Stimulated activated naive CD8-positive, alpha-beta T cell treated with anti-CD3 and anti-CD28 coated beads, Interleukin-15, Interleukin-2, amounts not matched to agents 100 ng/mL and 50 ng/mL, for 24 hours (primary cell): Measurements from ENCODE around the gene MEI1.

Source experiments
- H3K27ac Mint-ChIP-seq: one replicate; pipeline ENCODE4 v1.8.0; 2021; ENCODE audit warnings: mild to moderate bottlenecking, mixed read lengths
- H3K27me3 Mint-ChIP-seq: one replicate; pipeline ENCODE4 v1.8.0; 2021; ENCODE audit warnings: mixed read lengths
- H3K36me3 Mint-ChIP-seq: one replicate; pipeline ENCODE4 v1.8.0; 2021; ENCODE audit warnings: low read depth, mixed read lengths
- H3K4me1 Mint-ChIP-seq: one replicate; pipeline ENCODE4 v1.8.0; 2021; ENCODE audit warnings: low read depth, mixed read lengths
- H3K4me3 Mint-ChIP-seq: one replicate; pipeline ENCODE4 v1.8.0; 2021; ENCODE audit warnings: mild to moderate bottlenecking, mixed read lengths
- H3K9me3 Mint-ChIP-seq: one replicate; pipeline ENCODE4 v1.8.0; 2021; ENCODE audit warnings: mixed read lengths

Gene MEI1

DNA sequence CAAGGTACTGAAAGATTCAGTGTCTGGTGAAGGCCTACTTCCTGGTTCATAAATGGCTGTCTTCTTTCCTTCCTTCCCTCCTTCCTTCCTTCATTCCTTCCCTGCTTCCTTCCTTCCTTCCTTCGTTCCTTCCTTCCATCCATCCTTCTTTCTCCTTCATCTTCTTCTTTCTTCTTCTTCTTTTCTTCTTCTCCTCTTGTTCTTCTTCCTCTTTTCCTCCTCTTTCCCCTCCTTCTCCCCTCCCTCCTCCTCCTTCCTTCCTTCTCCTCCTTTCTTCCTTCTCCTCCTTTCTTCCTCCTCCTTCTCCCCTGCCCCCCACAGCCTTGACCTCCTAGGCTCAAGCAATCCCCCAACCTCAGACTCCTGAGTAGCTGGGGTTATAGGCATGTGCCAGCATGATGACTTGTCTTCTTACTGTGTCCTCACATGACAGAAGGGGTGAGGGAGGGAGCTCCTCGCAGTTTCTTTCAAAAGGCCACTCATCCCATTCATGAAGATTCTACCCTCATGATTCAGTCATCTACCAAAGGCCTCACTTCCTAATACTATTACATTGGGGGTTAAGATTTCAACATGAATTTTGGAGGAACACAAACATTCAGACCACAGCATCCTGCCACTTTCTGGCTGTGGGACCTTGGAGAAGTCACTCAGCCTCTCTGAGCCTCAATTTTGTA is 78.6 kb downstream of the MEI1 start:
- Mint-ChIP-seq H3K27me3 (no peaks in the 10 kb centered on the region), H3K36me3 (no peaks in the 10 kb centered on the region), H3K4me3 (no peak overlapping the region), H3K9me3 (no peaks in the 10 kb centered on the region), H3K27ac (no peak overlapping the region), H3K4me1 (peaks cover 36% of the 10 kb centered on the region)

DNA sequence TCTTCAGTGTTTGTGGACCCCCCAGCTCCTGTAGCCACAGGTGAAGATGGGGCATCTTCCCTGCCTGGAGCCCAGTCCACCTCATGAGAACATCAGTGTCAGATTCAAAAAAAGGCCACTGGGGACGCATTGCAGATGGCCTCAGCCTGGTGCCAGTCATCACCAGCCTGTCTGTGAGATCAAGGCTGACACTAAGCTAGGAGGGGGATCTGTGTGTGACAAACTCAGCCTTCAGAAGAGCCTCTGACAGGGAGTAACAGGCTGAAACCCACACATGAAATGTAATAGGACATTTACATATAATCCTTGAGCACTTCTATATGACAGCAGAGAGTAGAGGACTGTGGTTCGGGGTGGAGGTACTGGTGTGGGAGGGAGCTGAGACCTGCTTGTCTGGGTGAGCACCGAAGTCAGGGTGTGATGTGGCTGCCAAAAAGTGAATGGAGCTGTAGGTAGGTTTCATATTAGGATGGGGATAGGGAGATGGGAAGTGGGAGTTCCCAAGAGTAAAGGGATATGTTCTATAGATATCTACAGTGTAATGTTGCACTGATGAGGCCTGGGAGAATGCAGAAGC is 80.7 kb downstream of the MEI1 start:
- Mint-ChIP-seq H3K27ac (peak overlapping the region; percentile 97), H3K36me3 (peaks cover 4% of the 10 kb centered on the region), H3K4me1 (peaks cover 44% of the 10 kb centered on the region), H3K9me3 (no peaks in the 10 kb centered on the region), H3K4me3 (peak overlapping the region; percentile 72), H3K27me3 (no peaks in the 10 kb centered on the region)

- Mint-ChIP-seq H3K36me3 (peaks cover 4% of the 10 kb centered on the region), H3K4me1 (peaks cover 44% of the 10 kb centered on the region)
These were observed 81.6 kb downstream of the MEI1 start for GRCh38 chr22:41780746-41781505.

DNA sequence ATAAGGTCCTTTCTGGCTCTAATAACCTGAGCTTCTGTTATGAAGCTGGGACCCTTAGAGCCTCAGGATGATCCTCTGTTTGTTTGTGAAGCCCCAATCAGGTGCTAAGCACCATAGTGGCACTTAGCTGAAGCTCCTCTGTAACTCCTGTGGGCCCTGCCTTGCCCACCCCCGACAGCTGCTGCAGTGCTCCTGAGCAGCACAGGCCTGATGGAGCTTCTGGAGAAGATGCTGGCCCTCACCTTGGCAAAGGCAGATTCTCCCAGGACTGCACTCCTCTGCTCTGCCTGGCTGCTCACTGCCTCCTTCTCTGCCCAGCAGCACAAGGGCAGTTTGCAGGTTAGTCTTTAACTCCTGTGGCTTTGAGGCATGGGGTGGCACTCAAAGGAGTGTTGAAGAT is 82.2 kb downstream of the MEI1 start:
- Mint-ChIP-seq H3K4me3 (peak overlapping the region; percentile 79), H3K9me3 (no peaks in the 10 kb centered on the region), H3K36me3 (peaks cover 4% of the 10 kb centered on the region), H3K27me3 (no peaks in the 10 kb centered on the region), H3K27ac (peak overlapping the region; percentile 97), H3K4me1 (peaks cover 44% of the 10 kb centered on the region)

More at GRCh38 chr22:41780746-41781505, 81.6 kb downstream of the MEI1 start:
- Mint-ChIP-seq H3K27me3 (no peaks in the 10 kb centered on the region), H3K27ac (peak overlapping the region; percentile 97), H3K9me3 (no peaks in the 10 kb centered on the region), H3K4me3 (peak overlapping the region; percentile 79)

DNA sequence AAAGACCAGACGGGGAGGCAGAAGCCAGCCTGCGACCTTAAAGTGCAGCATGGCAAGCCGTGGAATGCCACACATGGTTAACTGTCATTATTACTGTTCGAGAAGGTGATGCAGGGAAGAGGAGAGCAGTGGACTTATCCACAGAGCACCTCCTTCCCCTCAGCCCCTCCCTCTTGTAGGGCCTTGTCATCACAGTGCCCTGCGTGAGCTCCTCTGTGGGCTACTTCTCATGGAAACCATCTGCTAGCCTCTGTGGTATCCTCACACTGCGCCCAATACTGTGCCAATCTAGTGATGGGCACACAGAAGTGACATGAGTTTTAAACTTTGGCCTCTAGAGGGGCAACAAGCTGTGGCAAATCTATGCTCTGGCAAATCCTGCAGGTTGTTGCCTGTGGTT is 83.0 kb downstream of the MEI1 start:
- Mint-ChIP-seq H3K9me3 (no peaks in the 10 kb centered on the region), H3K4me1 (peaks cover 44% of the 10 kb centered on the region), H3K27ac (peak overlapping the region; percentile 97), H3K36me3 (peaks cover 4% of the 10 kb centered on the region), H3K4me3 (peak overlapping the region; percentile 79), H3K27me3 (no peaks in the 10 kb centered on the region)

GRCh38 chr22:41782751-41783150 is 83.4 kb downstream of the MEI1 start:
- Mint-ChIP-seq H3K4me3 (peak overlapping the region; percentile 79), H3K4me1 (peaks cover 44% of the 10 kb centered on the region), H3K27me3 (no peaks in the 10 kb centered on the region), H3K27ac (peak overlapping the region; percentile 82), H3K9me3 (no peaks in the 10 kb centered on the region), H3K36me3 (peaks cover 4% of the 10 kb centered on the region)

DNA sequence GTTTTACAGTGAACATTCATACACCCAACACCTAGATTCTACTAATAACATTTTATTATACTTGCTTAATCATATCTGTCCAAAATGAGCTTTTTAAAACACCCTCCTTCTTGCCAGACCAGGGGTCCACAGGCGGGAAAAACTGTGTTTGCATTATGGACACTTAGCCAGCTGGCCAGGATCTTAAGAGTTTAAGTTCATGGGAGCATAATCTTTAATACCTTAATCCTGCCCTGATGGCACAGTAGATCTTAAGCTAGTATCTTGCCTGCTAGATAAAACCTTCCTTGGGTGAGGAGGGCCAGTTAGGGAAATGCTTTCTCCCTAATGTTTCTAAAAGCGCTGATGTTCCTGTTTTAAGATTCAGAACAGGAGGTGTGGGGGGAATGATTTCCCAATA is 88.0 kb downstream of the MEI1 start:
- H3K36me3 Mint-ChIP-seq, result peaks cover 24% of the 10 kb centered on the region
- no peaks in the 10 kb centered on the region for H3K27me3 Mint-ChIP-seq
- no peak overlapping the region for H3K27ac Mint-ChIP-seq
- H3K4me3 Mint-ChIP-seq, result no peak overlapping the region
- no peaks in the 10 kb centered on the region for H3K9me3 Mint-ChIP-seq
- peaks cover 14% of the 10 kb centered on the region for H3K4me1 Mint-ChIP-seq

DNA sequence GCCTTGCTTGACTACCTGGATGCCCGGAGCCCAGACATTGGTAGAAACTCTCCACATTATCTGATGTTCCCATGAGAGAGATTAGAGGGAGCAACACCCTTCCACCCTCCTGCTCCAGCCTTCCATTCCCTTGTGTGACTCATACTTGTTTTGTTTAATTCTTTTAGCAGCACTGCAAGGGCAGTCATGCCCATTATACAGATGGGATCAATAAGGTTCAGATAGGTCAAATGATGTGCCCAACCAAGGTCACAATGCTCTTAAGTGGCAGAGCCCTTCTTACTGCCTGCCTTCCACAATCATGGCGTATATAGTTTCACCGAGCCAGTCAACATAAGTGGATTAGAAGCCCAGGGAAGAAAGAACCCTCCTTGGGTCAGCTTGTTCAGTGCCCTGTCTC is 94.6 kb downstream of the MEI1 start:
- H3K27ac Mint-ChIP-seq, result no peak overlapping the region
- no peaks in the 10 kb centered on the region for H3K9me3 Mint-ChIP-seq
- H3K4me3 Mint-ChIP-seq, result no peak overlapping the region
- no peaks in the 10 kb centered on the region for H3K27me3 Mint-ChIP-seq
- H3K4me1 Mint-ChIP-seq, result no peaks in the 10 kb centered on the region
- H3K36me3 Mint-ChIP-seq, result peaks cover 33% of the 10 kb centered on the region

- Mint-ChIP-seq H3K4me3 (no peak overlapping the region), H3K9me3 (no peaks in the 10 kb centered on the region), H3K27me3 (no peaks in the 10 kb centered on the region), H3K36me3 (peaks cover 16% of the 10 kb centered on the region), H3K4me1 (peaks cover 31% of the 10 kb centered on the region), H3K27ac (no peak overlapping the region)
These were observed 99.4 kb downstream of the MEI1 start for GRCh38 chr22:41798736-41799135.

DNA sequence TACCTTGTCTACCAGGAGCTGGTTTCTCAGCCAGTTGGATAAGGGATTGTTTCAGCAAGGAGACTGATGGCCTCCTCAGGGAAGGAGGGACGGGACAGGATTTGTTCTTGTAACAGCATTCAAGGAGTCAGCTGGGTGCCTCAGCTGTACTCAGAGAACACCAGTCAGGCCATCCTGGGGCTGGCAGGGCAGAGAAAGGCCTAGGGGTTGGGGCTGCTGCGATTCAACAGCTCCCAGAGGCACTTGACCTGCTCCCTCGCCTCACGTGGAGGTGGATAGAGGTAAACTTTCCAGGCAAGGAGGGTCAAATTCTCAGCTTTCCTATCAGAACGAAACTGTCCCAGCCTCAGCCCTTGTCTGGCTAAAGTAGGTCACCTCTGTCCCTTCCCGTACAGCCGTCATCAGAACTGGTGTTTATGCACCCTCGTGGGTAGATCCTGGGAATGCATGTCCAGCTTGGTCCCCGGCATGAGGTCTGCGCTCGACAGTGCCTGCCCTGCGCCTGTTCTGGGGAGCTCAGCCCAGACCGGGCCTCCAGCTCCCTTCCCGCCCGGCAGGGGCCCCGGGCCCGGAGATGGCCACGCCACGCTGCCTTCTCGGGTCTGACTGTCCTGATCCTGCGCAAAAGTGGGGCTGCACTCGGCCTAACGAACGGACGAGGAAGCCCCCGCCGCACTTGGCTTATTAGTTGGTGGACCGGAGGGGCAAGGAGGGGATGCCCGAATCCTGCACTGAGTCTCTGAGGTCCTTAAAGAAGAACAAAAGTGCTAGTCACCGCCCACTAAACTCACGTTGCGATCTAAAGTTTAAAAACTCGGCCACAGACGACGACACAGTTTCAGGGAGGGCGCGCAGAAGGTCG is 100.4 kb downstream of the MEI1 start:
- H3K9me3 Mint-ChIP-seq, result no peaks in the 10 kb centered on the region
- no peaks in the 10 kb centered on the region for H3K27me3 Mint-ChIP-seq
- H3K27ac Mint-ChIP-seq, result peak overlapping the region; percentile 97
- H3K36me3 Mint-ChIP-seq, result peaks cover 15% of the 10 kb centered on the region
- peaks cover 38% of the 10 kb centered on the region for H3K4me1 Mint-ChIP-seq
- peak overlapping the region; percentile 96 for H3K4me3 Mint-ChIP-seq

DNA sequence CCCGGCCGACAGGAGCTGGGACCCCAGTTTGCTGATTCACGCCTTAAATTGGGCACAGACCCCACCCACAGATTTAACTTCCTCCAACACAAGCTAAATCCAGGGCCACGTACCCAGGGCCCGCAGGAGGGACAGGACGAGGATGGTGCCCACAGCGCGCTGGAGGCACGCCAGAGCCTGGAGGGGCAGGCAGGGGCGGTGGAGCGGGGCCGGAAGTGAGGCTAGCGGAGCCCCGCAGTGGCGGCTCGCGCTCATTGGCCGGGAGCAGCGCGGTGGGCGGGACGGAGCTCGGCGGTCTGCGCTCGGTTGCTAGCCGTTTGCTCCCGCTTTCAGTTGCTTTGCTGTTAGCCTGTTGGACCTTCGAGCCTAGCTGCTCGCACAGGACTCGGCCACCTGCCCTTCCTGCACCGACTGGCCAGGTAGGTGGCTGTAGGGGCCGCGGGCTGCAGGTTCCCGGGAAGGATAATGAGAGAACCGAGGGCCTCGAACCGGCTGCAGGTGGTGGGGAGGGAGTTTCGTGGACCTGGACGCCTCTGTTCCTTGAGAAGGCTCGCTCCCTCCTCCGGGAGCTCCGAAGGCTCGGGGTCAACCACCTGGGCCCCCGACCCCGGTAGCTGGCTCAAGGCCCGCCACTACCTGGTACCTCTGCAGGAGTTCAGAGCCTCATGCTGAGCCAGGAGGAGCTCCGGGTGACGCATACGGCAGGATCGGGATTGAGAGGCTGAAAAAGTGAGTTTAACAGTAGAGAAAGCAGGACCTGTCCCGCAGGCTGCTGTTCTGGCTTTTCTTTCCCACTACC is 101.2 kb downstream of the MEI1 start, which contains the start of gene CCDC134:
Gene CCDC134 (plus strand): TSS at position 332 of the 799 bp plus-strand sequence. CDS start 8,212 bp downstream, outside the sequence.
- Mint-ChIP-seq H3K36me3 (peaks cover 12% of the 10 kb centered on the region), H3K9me3 (no peaks in the 10 kb centered on the region), H3K27me3 (no peaks in the 10 kb centered on the region), H3K27ac (peak within 1 kb of the TSS; percentile 97), H3K4me1 (peaks cover 38% of the 10 kb centered on the region), H3K4me3 (peak within 1 kb of the TSS; percentile 96)

DNA sequence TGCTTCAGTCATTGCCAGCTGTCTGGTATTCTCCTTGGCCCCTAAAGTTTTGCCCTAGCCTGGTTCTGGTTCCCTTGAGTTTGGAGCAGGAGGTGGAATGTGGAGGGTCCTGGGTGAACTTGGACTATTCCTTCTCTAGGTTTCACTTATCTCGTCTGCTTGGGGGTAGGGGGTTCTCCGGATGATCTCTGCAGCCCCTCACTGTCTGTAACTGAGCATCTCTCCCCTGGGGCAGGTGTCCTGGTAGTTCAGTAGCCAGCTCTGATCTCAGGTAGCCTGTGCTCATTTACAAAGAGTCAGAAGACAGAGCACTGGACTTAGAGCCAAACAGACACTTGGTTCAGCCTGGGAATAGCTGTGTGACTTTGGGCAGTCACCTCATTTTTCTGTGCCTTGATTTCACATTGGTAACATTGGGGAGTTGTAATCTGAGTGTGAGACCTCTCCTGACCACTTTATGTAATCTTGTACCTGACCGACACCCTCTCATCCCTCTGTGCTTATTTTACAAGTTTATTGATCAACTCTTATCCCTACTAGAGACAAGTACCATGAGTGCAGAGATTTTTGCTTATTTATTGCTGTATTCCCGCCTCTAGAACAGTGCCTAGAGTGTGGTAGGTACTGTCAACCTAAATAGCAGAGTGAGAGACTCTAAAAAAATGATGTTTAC is 102.0 kb downstream of the MEI1 start:
- Mint-ChIP-seq H3K27ac (peak overlapping the region; percentile 97), H3K4me1 (peaks cover 38% of the 10 kb centered on the region), H3K4me3 (peak overlapping the region; percentile 96)

GRCh38 chr22:41801886-41802285 is 102.6 kb downstream of the MEI1 start:
- Mint-ChIP-seq H3K27ac (peak overlapping the region; percentile 97), H3K36me3 (peaks cover 12% of the 10 kb centered on the region), H3K27me3 (no peaks in the 10 kb centered on the region), H3K4me1 (peaks cover 38% of the 10 kb centered on the region), H3K4me3 (peak overlapping the region; percentile 96), H3K9me3 (no peaks in the 10 kb centered on the region)

More for the DNA sequence above, 102.0 kb downstream of the MEI1 start:
- H3K9me3 Mint-ChIP-seq, result no peaks in the 10 kb centered on the region
- peaks cover 12% of the 10 kb centered on the region for H3K36me3 Mint-ChIP-seq
- no peaks in the 10 kb centered on the region for H3K27me3 Mint-ChIP-seq
